ENCODE data around the gene MKLN1. TPM values are rescaled to one million over a fixed set of nuclear protein-coding genes. Genes with fewer than 3 reads are reported as not detected.

The MKLN1 gene
- total and polyA plus RNA-seq, 2 donors (not counting 1 experiment from before 2014, with no cell fraction given) = 8.5 to 68.4 TPM

DNA sequence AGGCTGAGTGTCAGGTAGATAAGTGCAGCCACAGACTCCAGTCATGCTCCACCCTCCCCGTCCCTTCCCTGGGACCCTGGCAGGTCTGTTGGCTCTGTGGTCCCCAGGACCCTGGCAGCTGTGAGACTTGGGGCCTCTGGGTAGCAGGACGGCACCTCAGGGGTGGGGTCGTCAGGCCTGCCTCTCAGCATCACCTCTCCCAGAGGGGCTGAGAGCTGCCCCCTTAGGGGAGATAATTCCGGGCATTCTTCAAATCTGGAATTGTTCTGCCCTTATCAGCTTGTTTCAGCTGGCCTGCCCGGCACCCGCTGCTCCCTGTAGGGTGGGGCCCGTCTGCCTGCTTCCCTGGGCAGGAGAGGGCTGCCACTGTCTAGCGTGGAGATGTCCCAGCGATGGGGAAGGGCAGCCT lies 205.5 kb downstream of the MKLN1 start:
- POLR2A ChIA-PET = no interaction called here
- Histone ChIP-seq H3K9me3 (ENCODE audit: control extremely low read depth in 1 of 3, control insufficient read depth in 2 of 3, insufficient read depth in 1 of 3, low read length in 2 of 3) (no peaks in the 10 kb centered on the region), H3K36me3 (replicated peaks in 1 of 2; ENCODE audit: control extremely low read depth in 1 of 2, control insufficient read depth in 1 of 2, extremely low read depth in 1 of 2, insufficient read depth in 2 of 2, low read length in 1 of 2) (no peaks in the 10 kb centered on the region), H3K79me2 (ENCODE audit: control insufficient read depth, insufficient read depth, low read length) (no peaks in the 10 kb centered on the region), H3K9ac (ENCODE audit: low read length) (no peak overlapping the region), H3K4me3 (ENCODE audit: control extremely low read depth in 1 of 5, extremely low read depth in 1 of 5, insufficient read depth in 1 of 5, low read depth in 2 of 5, low read length in 4 of 5) (no peak overlapping the region), H3K27me3 (replicated peaks in 1 of 4; ENCODE audit: control extremely low read depth in 1 of 4, control insufficient read depth in 3 of 4, insufficient read depth in 4 of 4, low read length in 3 of 4) (no peaks in the 10 kb centered on the region), H3K4me2 (replicated peaks; ENCODE audit: low read depth, low read length, poor library complexity, severe bottlenecking) (no peak overlapping the region), H3K4me1 (ENCODE audit: control insufficient read depth in 2 of 2, insufficient read depth in 2 of 2, low read length in 2 of 2) (no peaks in the 10 kb centered on the region), H4K20me1 (ENCODE audit: control insufficient read depth, insufficient read depth, low read length, poor library complexity, severe bottlenecking) (no peaks in the 10 kb centered on the region), H3K27ac (ENCODE audit: low read length in 2 of 2) (no peak overlapping the region), H2AFZ (ENCODE audit: insufficient read depth, low read depth, low read length, poor library complexity, severe bottlenecking) (no peak overlapping the region)
- H3K27ac Mint-ChIP-seq = no peak overlapping the region
- no peak overlapping the region for H3K4me3 Mint-ChIP-seq
- CTCF ChIA-PET = no interaction called here
- H3K4me1 Mint-ChIP-seq = no peaks in the 10 kb centered on the region
- intact Hi-C loops (cut with micrococcal nuclease) = no loop called here
- TF ChIP-seq, protein P1, sequence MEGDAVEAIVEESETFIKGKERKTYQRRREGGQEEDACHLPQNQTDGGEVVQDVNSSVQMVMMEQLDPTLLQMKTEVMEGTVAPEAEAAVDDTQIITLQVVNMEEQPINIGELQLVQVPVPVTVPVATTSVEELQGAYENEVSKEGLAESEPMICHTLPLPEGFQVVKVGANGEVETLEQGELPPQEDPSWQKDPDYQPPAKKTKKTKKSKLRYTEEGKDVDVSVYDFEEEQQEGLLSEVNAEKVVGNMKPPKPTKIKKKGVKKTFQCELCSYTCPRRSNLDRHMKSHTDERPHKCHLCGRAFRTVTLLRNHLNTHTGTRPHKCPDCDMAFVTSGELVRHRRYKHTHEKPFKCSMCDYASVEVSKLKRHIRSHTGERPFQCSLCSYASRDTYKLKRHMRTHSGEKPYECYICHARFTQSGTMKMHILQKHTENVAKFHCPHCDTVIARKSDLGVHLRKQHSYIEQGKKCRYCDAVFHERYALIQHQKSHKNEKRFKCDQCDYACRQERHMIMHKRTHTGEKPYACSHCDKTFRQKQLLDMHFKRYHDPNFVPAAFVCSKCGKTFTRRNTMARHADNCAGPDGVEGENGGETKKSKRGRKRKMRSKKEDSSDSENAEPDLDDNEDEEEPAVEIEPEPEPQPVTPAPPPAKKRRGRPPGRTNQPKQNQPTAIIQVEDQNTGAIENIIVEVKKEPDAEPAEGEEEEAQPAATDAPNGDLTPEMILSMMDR (IDR thresholded peaks at IDR 0.05) = no peak
- TF ChIP-seq EZH2 (IDR thresholded peaks at IDR 0.05; ENCODE audit: borderline replicate concordance, insufficient read depth, low read depth, low read length, poor library complexity, severe bottlenecking) = no peak
- no peaks in the 10 kb centered on the region for H3K27me3 Mint-ChIP-seq
- no peaks in the 10 kb centered on the region for H3K9me3 Mint-ChIP-seq (ENCODE audit: insufficient read depth)
- 87% methylated on average over 9 of the region's 9 CpGs for WGBS (ENCODE audit: insufficient coverage)
- no peak for DNase-seq
- ATAC-seq (ENCODE audit: low read depth) = no peak

DNA sequence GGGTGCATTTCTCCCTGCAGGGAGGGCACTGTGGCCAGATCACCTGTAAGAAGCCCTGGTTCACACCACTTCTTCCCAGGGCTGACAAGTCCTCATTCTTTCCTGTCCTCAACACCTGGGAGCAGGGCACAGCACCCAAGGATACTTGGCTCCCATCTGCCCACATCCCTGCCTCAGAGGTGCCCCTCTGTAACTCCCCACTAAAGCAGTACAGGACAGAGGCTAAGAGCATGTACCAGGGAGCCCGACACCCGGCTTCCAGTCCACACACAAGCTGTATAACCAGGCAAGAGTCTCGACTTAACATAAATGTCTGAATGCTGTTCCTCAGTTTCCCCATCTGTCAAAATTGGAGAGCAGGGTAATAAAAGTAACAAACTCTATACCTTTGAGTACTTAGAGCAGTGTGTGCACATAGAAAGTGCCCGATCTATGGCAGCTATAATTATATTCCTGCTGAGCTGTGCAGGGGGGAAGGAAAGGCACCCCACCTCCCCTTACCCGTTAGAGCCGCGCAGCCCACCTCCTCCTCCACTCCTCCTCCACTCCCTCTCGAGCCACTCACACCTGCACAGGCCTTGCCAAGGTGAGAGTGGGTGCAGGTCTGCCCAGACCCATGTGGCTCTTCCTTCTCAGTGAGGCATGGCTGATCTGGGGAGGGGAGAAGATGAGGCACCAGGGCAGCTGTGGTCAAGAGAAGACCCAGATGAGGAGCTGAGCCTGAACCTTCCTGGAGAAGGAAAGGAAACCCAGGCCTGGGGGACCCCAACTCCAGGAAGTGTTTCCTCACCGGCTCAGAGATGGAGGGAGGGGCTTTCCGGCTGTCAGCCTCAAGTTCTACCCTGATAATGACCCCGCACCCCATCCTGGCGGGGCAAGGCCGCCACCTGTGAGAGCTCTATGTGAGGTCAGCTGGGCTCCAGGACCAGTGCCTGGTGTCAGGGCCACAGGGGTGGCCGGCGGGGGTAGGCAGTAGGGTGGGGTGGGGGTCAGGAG lies 206.2 kb downstream of the MKLN1 start:
- no peak for DNase-seq
- Mint-ChIP-seq H3K27ac (no peak overlapping the region), H3K27me3 (no peaks in the 10 kb centered on the region), H3K4me1 (no peaks in the 10 kb centered on the region), H3K9me3 (ENCODE audit: insufficient read depth) (no peaks in the 10 kb centered on the region), H3K4me3 (no peak overlapping the region)
- H3K79me2 ChIP-seq (ENCODE audit: control insufficient read depth, insufficient read depth, low read length) = no peaks in the 10 kb centered on the region
- H3K4me1 ChIP-seq (ENCODE audit: control insufficient read depth in 2 of 2, insufficient read depth in 2 of 2, low read length in 2 of 2) = no peaks in the 10 kb centered on the region
- no peak overlapping the region for H2AFZ ChIP-seq (ENCODE audit: insufficient read depth, low read depth, low read length, poor library complexity, severe bottlenecking)
- H4K20me1 ChIP-seq (ENCODE audit: control insufficient read depth, insufficient read depth, low read length, poor library complexity, severe bottlenecking) = no peaks in the 10 kb centered on the region
- H3K4me2 ChIP-seq (replicated peaks; ENCODE audit: low read depth, low read length, poor library complexity, severe bottlenecking) = no peak overlapping the region
- POLR2A ChIA-PET = no interaction called here
- H3K9ac ChIP-seq (ENCODE audit: low read length) = no peak overlapping the region
- WGBS (ENCODE audit: insufficient coverage) = 90% methylated on average over 4 of the region's 15 CpGs
- no peak overlapping the region for H3K27ac ChIP-seq (ENCODE audit: low read length in 2 of 2)
- no peaks in the 10 kb centered on the region for H3K36me3 ChIP-seq (replicated peaks in 1 of 2; ENCODE audit: control extremely low read depth in 1 of 2, control insufficient read depth in 1 of 2, extremely low read depth in 1 of 2, insufficient read depth in 2 of 2, low read length in 1 of 2)
- no peaks in the 10 kb centered on the region for H3K27me3 ChIP-seq (replicated peaks in 1 of 4; ENCODE audit: control extremely low read depth in 1 of 4, control insufficient read depth in 3 of 4, insufficient read depth in 4 of 4, low read length in 3 of 4)
- H3K9me3 ChIP-seq (ENCODE audit: control extremely low read depth in 1 of 3, control insufficient read depth in 2 of 3, insufficient read depth in 1 of 3, low read length in 2 of 3) = no peaks in the 10 kb centered on the region
- intact Hi-C loops (cut with micrococcal nuclease) = no loop called here
- TF ChIP-seq, protein P1 (IDR thresholded peaks at IDR 0.05) = no peak
- no peak for TF ChIP-seq EZH2 (IDR thresholded peaks at IDR 0.05; ENCODE audit: borderline replicate concordance, insufficient read depth, low read depth, low read length, poor library complexity, severe bottlenecking)
- H3K4me3 ChIP-seq (ENCODE audit: control extremely low read depth in 1 of 5, extremely low read depth in 1 of 5, insufficient read depth in 1 of 5, low read depth in 2 of 5, low read length in 4 of 5) = no peak overlapping the region
- CTCF ChIA-PET = interaction anchor here (1.3 kb wide), 1 partner anchor 27 kb away, joined by 3 read pairs; no protein-coding TSS in a partner anchor
- ATAC-seq (ENCODE audit: low read depth) = no peak

All from B cell (primary cell).